ENCODE measurements around the gene RNF213.
"Not testable (repeated sequence)": the region's sequence is repeated elsewhere in the genome, so short reads cannot be mapped to it uniquely, and the experiment has no call there.

RNF213 gene

DNA sequence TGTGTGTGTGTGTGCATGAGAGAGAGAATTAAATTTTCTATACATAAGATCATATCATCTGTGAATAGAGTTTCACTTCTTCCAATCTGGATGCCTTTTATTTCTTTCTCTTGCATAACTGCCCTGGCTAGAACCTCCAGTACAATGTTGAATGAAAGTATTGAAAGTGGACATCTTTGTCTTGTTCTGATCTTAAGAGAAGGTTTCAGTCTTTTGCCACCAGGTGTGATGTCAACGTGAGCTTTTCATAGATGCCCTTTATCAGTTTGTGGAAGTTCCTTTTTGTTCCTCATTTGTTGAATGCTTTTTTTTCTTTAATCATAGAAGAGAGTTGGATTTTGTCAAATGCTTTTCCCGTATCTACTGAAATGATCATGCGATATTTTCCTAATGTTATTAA, 63.3 kb downstream of the RNF213 start:
- no peak for DNase-seq

DNA sequence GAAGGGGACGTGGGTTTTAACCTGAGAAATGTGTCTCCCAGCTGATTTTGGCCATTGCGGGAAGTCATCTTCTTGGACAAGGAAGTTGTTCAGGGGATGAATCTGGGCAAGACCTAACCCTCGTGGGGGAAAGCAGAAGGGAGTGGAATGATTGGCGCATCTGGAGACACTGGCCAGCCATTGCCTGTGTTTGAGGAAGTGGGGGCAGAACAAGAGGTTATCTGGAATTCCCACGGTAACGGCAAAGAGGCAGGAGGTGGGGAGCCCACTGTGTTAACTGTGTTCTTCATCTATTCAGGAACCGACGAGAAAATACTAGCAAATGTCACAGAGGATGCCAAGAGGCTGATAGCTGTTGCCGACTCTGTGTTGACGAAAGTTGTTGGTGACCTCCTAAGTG, 66.9 kb downstream of the RNF213 start:
- DNase-seq: no peak

DNA sequence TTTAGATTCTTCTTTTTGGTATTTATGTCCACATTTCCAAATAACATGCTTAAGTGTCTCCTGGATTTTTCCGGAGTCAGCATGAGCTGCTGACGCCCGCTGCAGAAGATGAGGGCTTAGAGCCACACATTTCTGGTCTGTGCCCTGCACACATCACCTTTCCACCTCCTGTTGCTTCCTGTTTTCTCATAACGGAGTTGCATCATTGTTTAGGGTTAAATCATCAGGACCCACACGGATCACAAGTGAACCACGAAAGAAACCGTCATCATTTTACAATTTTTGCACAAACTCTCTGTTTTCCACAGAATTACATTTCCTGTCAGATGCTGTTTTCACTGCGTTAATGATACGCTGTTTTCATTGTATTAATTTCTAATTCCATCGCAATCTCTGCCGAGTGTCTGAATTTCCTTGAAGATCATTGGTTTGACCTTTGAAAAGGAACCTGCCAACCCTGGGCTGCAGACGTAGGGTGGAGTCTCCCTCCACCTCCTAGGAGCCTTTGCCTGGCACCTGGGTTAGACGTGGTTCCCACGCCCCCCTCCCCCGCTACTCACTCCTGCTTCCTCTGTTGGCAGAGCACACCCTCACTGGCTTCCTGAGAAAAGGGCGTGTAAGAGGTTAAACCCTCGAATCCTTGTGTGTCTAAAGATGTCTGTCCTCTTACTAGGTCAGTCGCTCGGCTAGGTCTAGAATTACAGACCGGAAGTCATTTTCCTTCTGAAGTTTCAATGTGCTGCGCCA, 68.2 kb downstream of the RNF213 start:
- no peak for DNase-seq

GRCh38 chr17:80329421-80329820, 68.8 kb downstream of the RNF213 start:
- not testable (repeated sequence) for DNase-seq

GRCh38 chr17:80330276-80330675, 69.6 kb downstream of the RNF213 start:
- DNase-seq: no peak

GRCh38 chr17:80330938-80331337, 70.3 kb downstream of the RNF213 start:
- DNase-seq: not testable (repeated sequence)

- no peak for DNase-seq
Measured at GRCh38 chr17:80331820-80332219, 71.2 kb downstream of the RNF213 start.

DNA sequence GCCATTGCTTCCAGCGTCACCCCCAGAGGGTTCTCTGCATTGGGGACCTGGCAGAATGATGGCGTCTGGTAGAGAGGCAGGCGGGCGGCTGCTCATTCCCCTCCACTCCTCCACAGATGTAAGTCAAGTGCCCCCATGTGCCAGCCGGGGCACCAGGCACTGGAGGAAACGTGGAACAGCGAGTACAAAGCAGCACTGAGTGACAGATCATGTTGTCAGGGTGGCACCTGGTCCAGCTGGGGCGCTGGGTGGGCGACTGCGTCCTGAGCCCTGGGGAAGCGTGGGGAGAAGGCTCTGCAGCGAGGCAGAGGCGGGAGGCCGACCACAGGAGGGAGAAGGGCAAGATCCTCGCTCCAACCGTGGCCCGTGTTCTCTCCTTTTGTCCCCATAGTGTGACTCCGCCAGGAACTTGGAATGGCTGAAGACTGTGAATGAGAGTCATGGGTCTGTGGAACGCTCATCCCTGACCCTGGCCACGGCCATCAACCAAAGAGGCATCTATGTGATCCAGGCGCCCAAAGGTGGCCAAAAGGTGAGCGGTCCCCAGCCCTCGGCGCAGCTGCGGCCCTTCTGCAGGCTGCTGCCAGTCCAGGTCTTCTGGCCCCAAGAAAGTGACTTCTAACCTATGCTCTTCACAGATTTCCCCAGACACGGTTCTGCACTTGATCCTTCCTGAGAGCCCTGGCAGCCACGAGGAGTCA, 76.7 kb downstream of the RNF213 start:
- DNase-seq: no peak

DNA sequence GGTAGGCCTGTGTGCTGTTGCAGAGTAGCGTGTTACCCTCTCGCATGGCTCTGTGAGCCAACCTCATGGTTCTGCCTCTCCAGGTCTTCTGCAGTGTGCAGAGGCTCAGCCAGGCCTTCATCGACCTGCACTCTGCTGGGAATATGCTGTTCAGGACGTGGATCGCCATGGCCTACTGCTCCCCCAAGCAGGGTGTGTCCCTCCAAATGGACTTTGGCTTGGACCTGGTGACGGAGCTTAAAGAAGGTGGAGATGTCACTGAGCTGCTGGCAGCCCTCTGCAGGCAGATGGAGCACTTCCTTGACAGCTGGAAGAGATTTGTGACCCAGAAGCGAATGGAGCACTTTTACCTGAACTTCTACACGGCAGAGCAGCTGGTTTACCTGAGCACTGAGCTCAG, 78.5 kb downstream of the RNF213 start:
- no peak for DNase-seq

- no peak for DNase-seq
Measured at GRCh38 chr17:80339731-80340456, 79.2 kb downstream of the RNF213 start.

- no peak for DNase-seq
Measured at GRCh38 chr17:80345321-80345720, 84.7 kb downstream of the RNF213 start.

DNA sequence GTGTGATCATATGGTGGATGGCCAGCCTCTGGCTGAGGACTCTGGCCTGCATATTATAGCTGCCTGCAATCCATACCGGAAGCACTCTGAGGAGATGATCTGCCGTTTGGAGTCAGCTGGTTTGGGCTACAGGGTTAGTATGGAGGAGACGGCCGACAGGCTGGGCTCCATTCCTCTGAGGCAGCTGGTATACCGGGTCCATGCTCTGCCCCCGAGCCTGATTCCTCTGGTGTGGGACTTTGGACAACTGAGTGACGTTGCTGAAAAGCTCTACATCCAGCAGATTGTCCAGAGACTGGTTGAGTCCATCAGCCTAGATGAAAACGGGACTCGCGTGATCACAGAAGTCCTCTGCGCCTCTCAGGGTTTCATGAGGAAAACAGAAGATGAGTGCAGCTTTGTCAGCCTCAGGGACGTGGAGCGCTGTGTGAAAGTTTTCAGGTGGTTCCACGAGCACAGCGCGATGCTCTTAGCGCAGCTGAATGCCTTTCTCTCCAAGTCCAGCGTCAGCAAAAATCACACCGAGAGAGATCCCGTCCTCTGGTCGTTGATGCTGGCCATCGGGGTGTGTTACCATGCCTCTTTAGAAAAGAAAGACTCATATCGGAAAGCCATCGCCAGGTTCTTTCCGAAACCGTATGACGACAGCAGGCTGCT, 85.3 kb downstream of the RNF213 start:
- DNase-seq: no peak

- DNase-seq: no peak
Measured at GRCh38 chr17:80346498-80347275, 86.0 kb downstream of the RNF213 start.

DNA sequence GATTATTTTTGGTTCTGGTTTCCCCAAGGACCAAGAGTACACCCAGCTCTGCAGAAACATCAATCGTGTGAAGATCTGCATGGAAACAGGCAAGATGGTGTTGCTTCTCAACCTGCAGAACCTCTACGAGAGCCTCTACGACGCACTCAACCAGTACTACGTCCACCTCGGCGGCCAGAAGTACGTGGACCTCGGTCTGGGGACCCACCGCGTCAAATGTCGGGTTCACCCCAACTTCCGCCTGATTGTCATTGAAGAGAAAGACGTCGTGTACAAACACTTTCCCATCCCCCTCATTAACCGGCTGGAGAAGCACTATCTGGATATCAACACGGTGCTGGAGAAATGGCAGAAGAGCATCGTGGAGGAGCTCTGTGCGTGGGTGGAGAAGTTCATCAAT, 86.9 kb downstream of the RNF213 start:
- DNase-seq: no peak

DNA sequence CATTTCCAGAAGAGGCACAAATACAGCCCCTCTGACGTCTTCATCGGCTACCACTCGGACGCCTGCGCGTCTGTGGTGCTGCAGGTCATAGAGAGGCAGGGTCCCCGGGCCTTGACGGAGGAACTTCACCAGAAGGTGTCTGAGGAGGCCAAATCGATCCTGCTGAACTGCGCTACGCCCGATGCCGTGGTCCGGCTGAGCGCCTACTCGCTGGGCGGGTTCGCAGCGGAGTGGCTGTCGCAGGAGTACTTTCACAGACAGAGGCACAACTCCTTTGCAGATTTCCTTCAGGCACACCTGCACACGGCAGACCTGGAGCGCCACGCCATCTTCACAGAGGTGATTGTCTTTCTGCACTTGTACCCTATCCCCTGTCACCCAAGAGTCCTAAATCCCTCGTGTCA, 87.3 kb downstream of the RNF213 start:
- no peak for DNase-seq

- no peak for DNase-seq
Measured at GRCh38 chr17:80348551-80349150, 88.0 kb downstream of the RNF213 start.

- DNase-seq: no peak
Measured at GRCh38 chr17:80349151-80349651, 88.5 kb downstream of the RNF213 start.

- no peak for DNase-seq
Measured at GRCh38 chr17:80349751-80350150, 89.1 kb downstream of the RNF213 start.

DNA sequence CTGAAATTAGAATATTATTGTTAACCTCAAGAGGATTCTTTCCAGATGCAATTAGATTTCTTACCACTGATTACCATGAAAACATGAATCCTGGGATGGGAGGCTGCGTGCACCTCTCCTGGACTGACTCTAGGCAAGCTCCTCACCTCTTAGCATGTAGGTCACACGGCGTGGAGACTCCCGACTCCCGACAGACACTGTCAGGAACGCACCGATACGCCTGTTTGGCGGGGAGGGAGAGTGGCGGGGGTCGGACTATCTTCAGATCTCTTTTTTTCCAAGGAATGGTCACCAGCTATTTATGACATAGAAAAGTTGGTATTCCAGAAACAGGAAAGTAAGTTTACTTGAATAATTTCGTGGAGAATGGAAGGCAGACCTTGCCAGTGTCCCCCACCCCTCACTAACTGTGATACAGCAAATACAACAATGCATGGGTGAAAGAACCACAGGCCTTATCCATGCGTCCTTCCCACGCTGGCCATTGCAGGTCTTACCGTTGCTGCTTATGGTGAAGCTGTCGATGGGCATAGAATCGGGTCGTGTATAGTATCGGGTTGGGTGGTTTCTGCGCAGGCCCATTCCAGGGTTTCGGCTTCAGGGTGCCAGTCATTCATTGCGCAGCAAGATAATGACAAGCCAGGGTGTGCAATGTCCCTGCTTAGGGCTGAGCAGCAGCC, 91.7 kb downstream of the RNF213 start:
- no peak for DNase-seq

DNA sequence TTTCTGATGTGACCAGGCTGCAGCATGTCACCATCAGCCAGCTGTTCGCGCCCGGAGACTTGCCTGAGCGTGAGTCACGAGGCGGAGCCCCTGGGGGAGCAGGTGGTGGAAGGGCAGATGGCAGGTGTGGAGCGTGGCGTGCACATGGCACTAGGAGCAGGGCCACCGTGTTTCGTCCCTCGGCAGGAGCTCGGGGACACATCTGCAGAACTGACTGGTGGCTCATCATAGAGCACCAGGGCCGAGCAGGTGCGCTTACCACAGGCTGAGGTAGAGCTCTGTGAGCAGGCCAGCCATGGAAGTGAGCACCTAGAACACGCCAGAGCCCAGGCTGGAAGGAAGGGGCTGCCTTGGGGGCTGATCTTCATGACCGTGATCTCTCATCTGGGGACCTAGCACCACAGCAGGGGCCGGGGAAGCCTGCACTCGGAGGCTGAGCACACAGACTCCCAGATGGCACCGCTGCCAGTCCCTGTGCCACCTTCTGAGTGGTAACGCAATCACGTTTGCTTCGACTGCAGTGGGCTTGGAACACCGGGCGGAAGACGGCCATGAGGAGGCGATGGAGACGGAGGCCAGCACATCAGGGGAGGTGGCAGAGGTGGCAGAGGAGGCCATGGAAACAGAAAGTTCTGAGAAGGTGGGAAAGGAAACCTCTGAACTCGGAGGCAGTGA, 92.5 kb downstream of the RNF213 start:
- DNase-seq: no peak
